ENCODE measurements around the gene SLC25A42. TPM values are rescaled to one million over a fixed set of nuclear protein-coding genes. Genes with fewer than 3 reads are reported as not detected.
A peak's percentile ranks its signal among the peaks of the same experiment; 100 is the strongest.
"Not testable (repeated sequence)": the region's sequence is repeated elsewhere in the genome, so short reads cannot be mapped to it uniquely, and the experiment has no call there.

SLC25A42 gene, protein sequence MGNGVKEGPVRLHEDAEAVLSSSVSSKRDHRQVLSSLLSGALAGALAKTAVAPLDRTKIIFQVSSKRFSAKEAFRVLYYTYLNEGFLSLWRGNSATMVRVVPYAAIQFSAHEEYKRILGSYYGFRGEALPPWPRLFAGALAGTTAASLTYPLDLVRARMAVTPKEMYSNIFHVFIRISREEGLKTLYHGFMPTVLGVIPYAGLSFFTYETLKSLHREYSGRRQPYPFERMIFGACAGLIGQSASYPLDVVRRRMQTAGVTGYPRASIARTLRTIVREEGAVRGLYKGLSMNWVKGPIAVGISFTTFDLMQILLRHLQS
- 10 to 100 TPM in 1 of 3 donors, 1 to 10 TPM in 2; 9.4 to 11.7 (median 9.8) TPM for total RNA-seq
- long read RNA-seq, donor 1, transcript SLC25A42-201 (8 exons, 3,120 nt) = major isoform, 13 of 26 reads
- long read RNA-seq, donor 1, partial matches to known transcripts = 3 of 26 reads
- long read RNA-seq, donor 1, other reads (novel, unspliced or antisense) = 7 of 26 reads
- long read RNA-seq, donor 2, partial matches to known transcripts = 2 of 5 reads
- long read RNA-seq, donor 2, other reads (novel, unspliced or antisense) = 3 of 5 reads

DNA sequence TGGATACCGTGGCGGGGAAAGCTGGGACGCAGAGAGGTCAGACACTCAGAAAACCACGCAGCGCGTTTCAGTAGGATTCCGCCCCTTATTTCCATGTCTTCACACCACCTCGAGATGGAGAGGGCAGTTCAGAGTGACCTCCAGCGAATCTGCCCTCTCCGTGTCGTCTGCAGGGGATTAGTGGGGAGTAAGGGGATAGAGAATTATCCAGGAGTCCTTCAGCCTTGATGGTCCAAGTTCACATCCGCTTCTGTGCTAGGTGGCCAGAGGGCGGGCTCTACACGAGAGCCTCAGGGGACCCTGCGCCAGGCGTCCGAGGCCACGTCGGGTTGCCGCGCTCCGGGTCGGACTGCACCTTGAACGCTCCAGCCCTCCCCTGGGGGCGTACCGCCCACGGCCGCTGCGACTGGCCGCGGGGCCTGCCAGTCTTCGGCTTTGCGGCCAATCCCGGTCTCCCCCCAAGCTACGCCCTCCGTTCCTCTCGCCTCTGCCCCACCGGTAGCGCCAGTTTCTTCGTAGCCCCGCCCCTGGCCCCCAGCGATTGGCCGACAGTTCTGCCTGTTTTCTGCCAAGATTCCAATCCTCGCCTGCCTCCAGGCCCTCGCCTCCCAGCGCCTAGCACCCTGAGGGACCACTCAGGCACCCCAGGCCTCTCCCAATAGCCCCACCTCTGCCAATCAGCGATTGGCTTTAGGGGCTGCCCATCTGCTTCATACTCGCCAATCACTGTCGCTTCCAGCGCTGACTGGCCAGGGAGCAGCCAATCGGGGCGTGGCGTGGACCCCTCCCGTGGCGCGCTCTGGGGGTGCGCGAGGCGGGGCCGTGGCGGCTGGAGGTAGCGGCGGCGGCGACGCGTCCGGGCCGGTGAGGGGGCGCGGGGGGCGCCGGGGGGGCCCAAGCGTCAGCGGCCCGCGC, at the start of gene SLC25A42:
Gene SLC25A42 (plus strand): TSS at position 812 of the 915 bp plus-strand sequence. CDS start 32,131 bp downstream, outside the sequence.
- TF ChIP-seq, protein P1, sequence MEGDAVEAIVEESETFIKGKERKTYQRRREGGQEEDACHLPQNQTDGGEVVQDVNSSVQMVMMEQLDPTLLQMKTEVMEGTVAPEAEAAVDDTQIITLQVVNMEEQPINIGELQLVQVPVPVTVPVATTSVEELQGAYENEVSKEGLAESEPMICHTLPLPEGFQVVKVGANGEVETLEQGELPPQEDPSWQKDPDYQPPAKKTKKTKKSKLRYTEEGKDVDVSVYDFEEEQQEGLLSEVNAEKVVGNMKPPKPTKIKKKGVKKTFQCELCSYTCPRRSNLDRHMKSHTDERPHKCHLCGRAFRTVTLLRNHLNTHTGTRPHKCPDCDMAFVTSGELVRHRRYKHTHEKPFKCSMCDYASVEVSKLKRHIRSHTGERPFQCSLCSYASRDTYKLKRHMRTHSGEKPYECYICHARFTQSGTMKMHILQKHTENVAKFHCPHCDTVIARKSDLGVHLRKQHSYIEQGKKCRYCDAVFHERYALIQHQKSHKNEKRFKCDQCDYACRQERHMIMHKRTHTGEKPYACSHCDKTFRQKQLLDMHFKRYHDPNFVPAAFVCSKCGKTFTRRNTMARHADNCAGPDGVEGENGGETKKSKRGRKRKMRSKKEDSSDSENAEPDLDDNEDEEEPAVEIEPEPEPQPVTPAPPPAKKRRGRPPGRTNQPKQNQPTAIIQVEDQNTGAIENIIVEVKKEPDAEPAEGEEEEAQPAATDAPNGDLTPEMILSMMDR (IDR thresholded peaks at IDR 0.05) = no peak
- ATAC-seq = peak; percentile 94
- intact Hi-C loops (cut with DNase I, micrococcal nuclease) = no loop called here
- H3K9me3 ChIP-seq = no peaks in the 10 kb centered on the region
- H3K4me1 ChIP-seq (ENCODE audit: low read depth) = peaks cover 23% of the 10 kb centered on the region
- no peaks in the 10 kb centered on the region for H3K36me3 ChIP-seq (ENCODE audit: low read depth)
- DNase-seq = peak; percentile 99 to 100 (median 100)
- H3K4me3 ChIP-seq = peak within 1 kb of the TSS; percentile 42

DNA sequence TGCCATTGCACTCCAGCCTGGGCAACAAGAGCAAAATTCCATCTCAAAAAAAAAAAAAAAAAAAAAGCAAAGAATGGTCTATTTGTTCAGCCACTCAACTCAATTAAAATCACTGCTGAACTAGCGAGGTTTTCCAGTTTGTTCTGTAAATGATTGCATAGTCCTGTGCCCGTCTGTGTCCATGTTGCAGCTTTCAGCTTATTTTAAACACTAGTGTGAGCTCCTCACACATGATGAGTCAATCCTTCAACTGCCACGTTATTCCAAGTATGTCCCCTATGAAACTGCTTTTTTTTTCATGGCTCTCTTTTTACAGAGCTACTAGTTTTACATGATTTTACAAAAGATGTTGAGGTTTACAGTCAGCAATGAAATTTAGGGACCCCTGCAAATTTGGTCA, 42.7 kb upstream of the SLC25A42 start:
- TF ChIP-seq, protein P1 (IDR thresholded peaks at IDR 0.05) = no peak
- intact Hi-C loops (cut with DNase I, micrococcal nuclease) = no loop called here
- no peaks in the 10 kb centered on the region for H3K4me1 ChIP-seq (ENCODE audit: low read depth)
- H3K36me3 ChIP-seq (ENCODE audit: low read depth) = no peaks in the 10 kb centered on the region
- H3K9me3 ChIP-seq = no peaks in the 10 kb centered on the region
- no peak overlapping the region for H3K4me3 ChIP-seq
- ATAC-seq = no peak
- no peak for DNase-seq

DNA sequence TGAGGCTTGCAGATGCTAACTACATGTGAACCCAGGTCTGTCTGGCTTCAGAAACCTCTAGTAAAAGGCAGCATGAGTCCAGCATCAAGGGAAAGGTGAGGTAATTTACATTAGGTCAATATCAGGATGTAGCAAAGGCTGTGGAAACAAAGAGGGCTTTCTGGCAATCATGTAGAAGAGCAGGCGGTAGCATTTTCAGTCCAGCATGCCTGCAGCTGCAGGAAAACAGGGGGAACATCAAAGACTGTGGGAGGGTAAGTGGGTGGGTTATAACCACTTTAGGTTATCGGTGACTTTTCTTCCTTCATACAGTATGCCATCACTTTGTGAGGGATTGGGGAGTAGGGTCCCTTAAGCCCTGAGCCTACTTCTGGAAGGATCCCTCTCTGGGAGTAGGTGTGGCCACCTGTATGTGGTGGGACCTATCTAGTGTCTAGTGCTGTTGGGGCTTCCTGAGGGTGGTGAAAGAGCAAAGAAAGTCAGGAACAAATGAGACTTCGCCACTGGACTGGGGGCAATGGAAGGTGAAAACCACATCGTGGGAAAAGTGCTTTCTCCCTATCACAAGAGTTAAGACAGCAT, 41.3 kb upstream of the SLC25A42 start:
- Histone ChIP-seq H3K4me1 (ENCODE audit: low read depth) (no peaks in the 10 kb centered on the region), H3K36me3 (ENCODE audit: low read depth) (no peaks in the 10 kb centered on the region), H3K9me3 (no peaks in the 10 kb centered on the region), H3K4me3 (no peak overlapping the region)
- no peak for ATAC-seq
- no peak for DNase-seq
- intact Hi-C loops (cut with DNase I, micrococcal nuclease) = no loop called here
- TF ChIP-seq, protein P1 (IDR thresholded peaks at IDR 0.05) = no peak

DNA sequence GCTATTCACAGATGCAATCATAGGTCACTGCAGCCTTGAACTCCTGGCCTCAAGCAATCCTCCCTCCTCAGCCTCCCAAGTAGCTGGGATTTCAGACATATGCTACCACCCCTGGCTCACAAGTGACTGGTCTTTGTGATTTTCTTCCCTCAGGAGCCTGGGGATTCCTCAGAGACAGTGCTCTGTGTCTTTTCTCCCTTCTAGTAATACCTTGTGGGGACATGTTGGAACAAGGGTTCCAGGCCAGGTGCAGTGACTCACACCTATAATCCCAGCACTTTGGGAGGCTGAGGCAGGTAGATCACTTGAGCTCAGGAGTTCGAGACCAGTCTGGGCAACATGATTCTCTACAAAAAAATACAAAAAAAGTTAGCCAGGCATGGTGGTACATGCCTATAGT, 40.4 kb upstream of the SLC25A42 start:
- intact Hi-C loops (cut with DNase I, micrococcal nuclease); H3K9me3 ChIP-seq; H3K4me1 ChIP-seq (ENCODE audit: low read depth); H3K36me3 ChIP-seq (ENCODE audit: low read depth); DNase-seq; H3K4me3 ChIP-seq; ATAC-seq: not testable (repeated sequence)

DNA sequence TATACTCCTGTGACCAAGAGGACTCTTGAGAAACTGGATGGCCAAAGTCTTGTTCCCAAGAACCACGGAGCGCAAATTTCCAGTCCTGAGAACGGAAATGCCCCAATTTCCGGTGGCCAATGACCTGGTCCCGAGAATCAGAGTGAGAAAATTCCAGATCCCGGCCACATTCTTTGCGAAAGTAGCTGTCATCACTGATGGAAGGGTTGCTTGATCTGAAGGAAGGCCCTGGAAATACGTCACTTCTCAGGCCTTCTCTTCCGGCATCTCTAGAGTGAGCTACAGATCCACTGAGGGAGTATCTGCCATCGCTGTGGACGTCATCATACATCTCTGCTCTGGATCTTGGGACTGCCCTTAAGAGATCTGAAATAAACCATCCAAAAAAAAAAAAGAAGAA, 37.9 kb upstream of the SLC25A42 start:
- intact Hi-C loops (cut with DNase I, micrococcal nuclease) = no loop called here
- TF ChIP-seq, protein P1 (IDR thresholded peaks at IDR 0.05) = no peak
- no peaks in the 10 kb centered on the region for H3K36me3 ChIP-seq (ENCODE audit: low read depth)
- DNase-seq (no peak), ATAC-seq (no peak)
- no peaks in the 10 kb centered on the region for H3K9me3 ChIP-seq
- no peaks in the 10 kb centered on the region for H3K4me1 ChIP-seq (ENCODE audit: low read depth)
- H3K4me3 ChIP-seq = no peak overlapping the region
